Left ventricle myocardium inferior (tissue), 1 donor: ENCODE results near the gene PECR. TPM values are rescaled to one million over a fixed set of nuclear protein-coding genes. Genes with fewer than 3 reads are reported as not detected.

Experiments used
- DNase-seq: peaks from one replicate; pipeline ENCODE4 v3.0.0-alpha.2; 2020
- H3K27ac ChIP-seq: fragments of 200-600 bp; replicated peaks from 2 replicates; pipeline ENCODE4 v1.8.0; 2021
- H3K27me3 ChIP-seq: fragments of 200-600 bp; 2 replicates; pipeline ENCODE4 v1.8.0; 2021; ENCODE audit warnings: low read depth
- H3K36me3 ChIP-seq: fragments of 200-600 bp; 2 replicates; pipeline ENCODE4 v1.8.0; 2021
- H3K4me1 ChIP-seq: fragments of 200-600 bp; 2 replicates; pipeline ENCODE4 v1.8.0; 2021
- H3K4me3 ChIP-seq: fragments of 200-600 bp; 2 replicates; pipeline ENCODE4 v1.8.0; 2021; ENCODE audit warnings: mild to moderate bottlenecking, moderate library complexity
- H3K9me3 ChIP-seq: fragments of 200-600 bp; replicated peaks from 2 replicates; pipeline ENCODE4 v1.8.0; 2021
- CTCF ChIP-seq: fragments of 200-600 bp; IDR thresholded peaks from 2 replicates; pipeline ENCODE4 v1.8.0; 2021; ENCODE audit warnings: antibody characterized with exemption, mild to moderate bottlenecking, borderline replicate concordance
- intact Hi-C: fragments of 100-400 bp; cut with micrococcal nuclease; formaldehyde crosslinking; loops from one replicate; pipeline ENCODE4 v1.11.0; 2022
- total RNA-seq: library from RNA; stranded (reverse); fragmentation: NEBNext Ultra II Directional; extraction: Animal tissue kit (Norgen Biotek cat#: 25700); gene quantifications from one replicate; pipeline ENCODE4 v1.2.1, GENCODE V29; 2021
- donor health status: DM: no; HTN: yes; CAD: no; lungs with severe emphysema.

Gene PECR
- total RNA-seq, 1 donor from 2014 or later: 4.0 TPM

GRCh38 chr2:216059233-216059834 lies 22.3 kb downstream of the PECR start:
- intact Hi-C loops: no loop called here
- no peak for DNase-seq
- no peaks in the 10 kb centered on the region for H3K4me1 ChIP-seq
- H3K9me3 ChIP-seq: no peaks in the 10 kb centered on the region
- no peaks in the 10 kb centered on the region for H3K27me3 ChIP-seq
- TF ChIP-seq CTCF: no peak
- no peak overlapping the region for H3K27ac ChIP-seq
- H3K36me3 ChIP-seq: peaks cover 13% of the 10 kb centered on the region
- no peak overlapping the region for H3K4me3 ChIP-seq

GRCh38 chr2:216057688-216058193 lies 23.9 kb downstream of the PECR start:
- H3K36me3 ChIP-seq: peaks cover 9% of the 10 kb centered on the region
- no peak overlapping the region for H3K4me3 ChIP-seq
- no peaks in the 10 kb centered on the region for H3K4me1 ChIP-seq
- no peak overlapping the region for H3K27ac ChIP-seq
- peaks cover under 1% of the 10 kb centered on the region for H3K9me3 ChIP-seq
- intact Hi-C loops: no loop called here
- H3K27me3 ChIP-seq: no peaks in the 10 kb centered on the region
- TF ChIP-seq CTCF: no peak
- no peak for DNase-seq

- Histone ChIP-seq H3K27ac (no peak overlapping the region), H3K9me3 (peaks cover 6% of the 10 kb centered on the region), H3K4me3 (no peak overlapping the region), H3K36me3 (peaks cover 9% of the 10 kb centered on the region), H3K27me3 (no peaks in the 10 kb centered on the region), H3K4me1 (no peaks in the 10 kb centered on the region)
- no peak for TF ChIP-seq CTCF
- intact Hi-C loops: no loop called here
- DNase-seq: no peak
Measured at GRCh38 chr2:216056739-216057138, 24.9 kb downstream of the PECR start.

GRCh38 chr2:216055680-216056079 lies 25.9 kb downstream of the PECR start:
- no peak for TF ChIP-seq CTCF
- no peak for DNase-seq
- no peaks in the 10 kb centered on the region for H3K27me3 ChIP-seq

GRCh38 chr2:216052420-216052819 lies 29.2 kb downstream of the PECR start:
- H3K27ac ChIP-seq: no peak overlapping the region
- peaks cover 9% of the 10 kb centered on the region for H3K36me3 ChIP-seq
- no peak overlapping the region for H3K4me3 ChIP-seq
- DNase-seq: no peak
- intact Hi-C loops: no loop called here
- peaks cover 6% of the 10 kb centered on the region for H3K9me3 ChIP-seq
- H3K4me1 ChIP-seq: no peaks in the 10 kb centered on the region
- no peak for TF ChIP-seq CTCF
- no peaks in the 10 kb centered on the region for H3K27me3 ChIP-seq

More at GRCh38 chr2:216055680-216056079, 25.9 kb downstream of the PECR start:
- Histone ChIP-seq H3K9me3 (peaks cover 6% of the 10 kb centered on the region), H3K4me3 (no peak overlapping the region), H3K27ac (no peak overlapping the region), H3K36me3 (peaks cover 10% of the 10 kb centered on the region), H3K4me1 (no peaks in the 10 kb centered on the region)
- intact Hi-C loops: no loop called here
